ENCODE measurements around the gene OR11H1.
"Not testable (repeated sequence)": the region's sequence is repeated elsewhere in the genome, so short reads cannot be mapped to it uniquely, and the experiment has no call there.

Gene OR11H1

GRCh38 chr22:15527892-15528291, at the start of gene OR11H1:
TSS of gene OR11H1 (plus strand) at chr22:15528192. CDS start at chr22:15528192, 0 bp downstream.
- not testable (repeated sequence) for DNase-seq (ENCODE audit: low spot score)

GRCh38 chr22:15509967-15510366, 18.0 kb upstream of the OR11H1 start:
- DNase-seq (ENCODE audit: low spot score), result not testable (repeated sequence)

- DNase-seq (ENCODE audit: low spot score), result not testable (repeated sequence)
These were observed 12.1 kb upstream of the OR11H1 start for GRCh38 chr22:15515896-15516295.

GRCh38 chr22:15553767-15554166, 25.8 kb downstream of the OR11H1 start:
- not testable (repeated sequence) for DNase-seq (ENCODE audit: low spot score)

GRCh38 chr22:15563461-15563860, 35.5 kb downstream of the OR11H1 start:
- not testable (repeated sequence) for DNase-seq (ENCODE audit: low spot score)

- not testable (repeated sequence) for DNase-seq (ENCODE audit: low spot score)
These were observed 37.1 kb downstream of the OR11H1 start for GRCh38 chr22:15565063-15565462.
